ENCODE measurements around the gene LEP.
A peak's percentile ranks its signal among the peaks of the same experiment; 100 is the strongest.
"Not testable (repeated sequence)": the region's sequence is repeated elsewhere in the genome, so short reads cannot be mapped to it uniquely, and the experiment has no call there.

Gene LEP

GRCh38 chr7:128210590-128211570, 30.2 kb upstream of the LEP start:
- DNase-seq, result no peak

- no peak for DNase-seq
These were observed 29.5 kb upstream of the LEP start for GRCh38 chr7:128211626-128212025.

- no peak for DNase-seq
These were observed 26.6 kb upstream of the LEP start for GRCh38 chr7:128214463-128214862.

- DNase-seq, result no peak
These were observed 25.8 kb upstream of the LEP start for GRCh38 chr7:128215281-128215680.

DNA sequence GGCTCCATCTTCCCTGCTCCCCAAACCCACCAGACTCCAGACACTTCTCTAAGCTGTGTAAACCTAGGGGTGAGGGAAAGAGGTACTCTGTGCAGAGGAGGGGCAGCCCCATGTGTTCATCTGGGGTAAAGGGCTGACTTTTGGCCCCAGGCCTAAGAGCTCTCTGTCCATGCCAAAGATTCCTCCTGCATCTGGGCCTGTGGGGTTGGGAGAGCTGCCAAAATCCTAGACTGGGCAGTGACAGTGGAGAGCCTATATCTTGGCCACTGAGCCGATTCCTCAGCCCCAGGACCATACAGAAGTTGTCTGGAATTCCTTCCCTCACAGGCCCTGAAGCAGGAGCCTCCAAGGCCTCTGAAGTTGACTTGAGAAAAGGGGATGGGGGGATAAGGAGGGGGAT, 25.3 kb upstream of the LEP start:
- peak in 1 of 56 donors; percentile 25 for DNase-seq

GRCh38 chr7:128217030-128217805, 23.9 kb upstream of the LEP start:
- no peak for DNase-seq

DNA sequence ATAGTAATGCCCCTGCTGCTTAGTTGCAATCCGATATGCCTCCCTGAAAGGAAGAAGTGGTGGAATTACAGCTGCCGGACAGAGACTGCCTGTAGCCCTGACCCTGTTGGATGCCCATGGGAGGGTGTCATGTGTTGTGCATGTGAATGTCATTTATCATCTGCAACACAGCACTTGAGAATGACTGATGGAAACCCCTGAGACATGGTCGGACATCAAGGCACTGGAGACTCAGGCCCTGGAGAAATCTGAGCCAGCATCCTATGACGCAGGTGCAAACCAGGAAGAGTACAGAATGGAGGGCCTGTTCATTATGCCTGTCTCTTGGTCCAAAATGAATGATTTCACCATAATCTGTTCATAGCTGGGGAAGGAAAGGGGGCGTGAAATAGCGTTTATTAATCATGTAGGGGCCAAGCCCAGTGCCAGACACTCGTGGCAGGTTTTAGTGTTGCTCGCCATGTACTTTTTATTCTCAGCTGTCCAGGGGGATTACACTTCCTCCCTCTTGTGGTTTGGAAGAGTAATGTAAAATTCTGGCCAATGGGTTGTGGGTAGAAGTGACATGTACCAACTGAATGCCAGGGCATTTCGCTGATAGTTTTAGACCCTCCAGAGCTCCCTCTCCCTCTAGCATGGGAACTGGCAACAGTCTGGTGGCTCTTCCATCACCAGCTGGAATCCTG, 23.0 kb upstream of the LEP start:
- no peak for DNase-seq

GRCh38 chr7:128219636-128220035, 21.4 kb upstream of the LEP start:
- no peak for DNase-seq

GRCh38 chr7:128221929-128222403, 19.1 kb upstream of the LEP start:
- DNase-seq, result no peak

DNA sequence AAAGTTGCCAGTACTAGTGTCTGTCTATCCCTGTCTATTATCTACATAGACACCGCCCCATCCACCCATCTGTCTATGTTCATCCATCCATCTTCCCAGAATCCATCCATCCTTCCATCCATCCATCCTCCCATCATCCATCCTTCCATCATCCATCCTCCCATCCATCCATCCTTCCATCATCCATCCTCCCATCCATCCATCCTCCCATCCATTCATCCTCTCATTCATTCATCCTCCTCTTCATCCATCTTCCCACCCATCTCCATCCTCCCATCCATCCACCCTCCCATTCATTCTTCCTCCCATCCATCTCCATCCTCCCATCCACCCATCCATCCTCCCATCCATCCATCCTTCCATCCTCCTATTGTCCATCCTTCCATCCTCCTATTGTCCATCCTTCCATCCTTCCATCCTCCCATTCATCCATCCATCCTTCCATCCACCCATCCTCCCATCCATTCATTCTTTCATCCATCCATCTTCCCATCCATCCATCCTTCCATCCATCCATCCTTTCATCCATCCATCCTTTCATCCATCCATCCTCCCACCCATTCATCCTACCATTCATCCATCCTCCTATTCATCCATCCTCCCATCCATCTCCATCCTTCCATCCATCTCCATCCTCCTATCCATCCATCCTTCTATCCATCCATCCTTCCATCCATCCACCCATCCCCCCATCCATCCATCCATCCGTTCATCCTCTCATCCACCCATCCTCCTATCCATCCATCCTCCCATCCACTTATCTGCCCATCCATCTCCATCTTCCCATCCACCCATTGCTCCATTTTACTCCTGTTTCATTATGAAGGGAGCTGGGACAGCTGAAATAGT, 14.7 kb upstream of the LEP start:
- DNase-seq, result no peak

- DNase-seq, result no peak
These were observed 13.8 kb upstream of the LEP start for GRCh38 chr7:128227271-128227670.

DNA sequence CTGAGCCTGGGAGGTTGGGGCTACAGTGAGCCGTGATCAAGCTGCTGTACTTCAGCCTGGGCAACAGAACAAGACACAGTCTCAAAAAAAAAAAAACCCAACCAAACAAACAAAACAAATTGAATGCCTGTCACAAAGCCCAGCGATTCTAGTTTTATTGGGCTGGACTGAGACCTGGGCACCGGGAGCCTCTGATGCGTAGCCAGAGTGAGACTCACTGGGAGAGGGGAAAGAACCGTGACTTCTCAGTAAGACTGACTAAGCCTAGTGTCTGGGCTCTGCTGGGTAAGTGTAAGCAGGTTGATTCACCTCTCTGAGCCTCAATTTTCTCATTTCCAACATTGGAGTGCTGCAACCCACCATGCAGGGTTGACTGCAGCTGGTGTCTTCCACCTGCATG, 10.1 kb upstream of the LEP start:
- no peak for DNase-seq

GRCh38 chr7:128231677-128232076, 9.4 kb upstream of the LEP start:
- DNase-seq, result no peak

DNA sequence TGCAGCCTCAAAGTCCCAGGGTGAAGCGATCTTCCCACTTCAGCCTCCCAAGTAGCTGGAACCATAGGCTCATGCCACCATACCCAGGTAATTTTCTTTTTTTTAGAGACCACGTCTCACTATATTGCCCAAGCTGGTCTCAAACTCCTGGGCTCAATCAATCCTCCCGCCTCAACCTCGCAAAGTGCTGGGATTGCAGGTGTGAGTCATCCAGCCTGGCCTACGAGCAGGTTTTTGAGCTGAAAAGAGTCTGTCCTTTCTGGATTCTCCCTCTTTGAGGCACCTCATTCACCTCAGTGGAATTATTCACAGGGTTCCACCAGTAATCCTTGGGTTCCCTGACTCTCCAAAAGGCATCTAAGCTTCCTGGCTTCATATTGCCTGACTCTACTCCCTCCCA, 7.6 kb upstream of the LEP start:
- DNase-seq, result no peak

DNA sequence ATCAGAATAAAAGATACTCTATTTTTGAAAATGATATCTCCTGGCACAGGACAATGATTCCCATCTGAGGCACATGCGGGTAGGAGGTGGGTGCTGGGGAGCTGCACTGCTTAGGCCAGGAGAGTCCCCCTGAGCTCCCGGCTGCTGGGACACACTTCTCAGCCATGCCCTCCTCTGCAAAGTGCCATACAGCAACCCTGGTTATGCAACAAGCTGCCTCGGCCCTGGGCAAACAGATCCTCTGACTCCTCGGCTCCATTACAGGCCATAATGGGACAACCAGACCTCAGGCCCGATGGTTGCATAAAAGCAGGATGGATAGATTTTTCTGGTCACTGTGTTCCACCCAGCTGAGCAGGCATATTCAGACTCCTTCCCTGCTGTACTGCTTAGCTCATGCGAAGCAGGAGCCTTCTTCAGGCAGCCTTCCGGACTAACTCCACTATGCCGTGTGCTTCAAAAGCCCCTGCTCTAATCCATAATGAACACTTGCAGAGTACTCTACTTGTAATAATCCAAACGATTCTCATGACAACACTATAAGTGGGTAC, 6.5 kb upstream of the LEP start:
- DNase-seq, result no peak

DNA sequence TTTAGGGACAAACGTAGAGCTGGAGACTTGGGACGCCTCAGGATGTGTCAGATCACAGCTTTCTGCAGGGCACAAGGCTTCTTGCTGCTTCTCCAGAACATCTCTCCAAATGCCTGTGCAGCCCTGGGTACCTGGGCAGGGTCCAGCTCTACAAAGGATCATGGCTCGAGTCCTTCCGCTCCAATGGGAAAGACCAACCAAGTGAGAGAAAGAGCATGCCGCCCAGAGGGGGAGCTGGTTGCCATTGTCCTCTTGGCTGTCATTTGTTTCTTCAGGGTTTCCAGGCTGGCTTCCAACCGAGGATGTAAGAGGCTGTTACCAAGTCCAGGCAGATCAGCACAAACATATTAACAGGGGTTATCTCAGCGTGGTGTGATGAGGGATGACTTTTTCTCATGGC, 5.6 kb upstream of the LEP start:
- peak in 13 of 56 donors; percentile 2 to 53 (median 19) for DNase-seq

DNA sequence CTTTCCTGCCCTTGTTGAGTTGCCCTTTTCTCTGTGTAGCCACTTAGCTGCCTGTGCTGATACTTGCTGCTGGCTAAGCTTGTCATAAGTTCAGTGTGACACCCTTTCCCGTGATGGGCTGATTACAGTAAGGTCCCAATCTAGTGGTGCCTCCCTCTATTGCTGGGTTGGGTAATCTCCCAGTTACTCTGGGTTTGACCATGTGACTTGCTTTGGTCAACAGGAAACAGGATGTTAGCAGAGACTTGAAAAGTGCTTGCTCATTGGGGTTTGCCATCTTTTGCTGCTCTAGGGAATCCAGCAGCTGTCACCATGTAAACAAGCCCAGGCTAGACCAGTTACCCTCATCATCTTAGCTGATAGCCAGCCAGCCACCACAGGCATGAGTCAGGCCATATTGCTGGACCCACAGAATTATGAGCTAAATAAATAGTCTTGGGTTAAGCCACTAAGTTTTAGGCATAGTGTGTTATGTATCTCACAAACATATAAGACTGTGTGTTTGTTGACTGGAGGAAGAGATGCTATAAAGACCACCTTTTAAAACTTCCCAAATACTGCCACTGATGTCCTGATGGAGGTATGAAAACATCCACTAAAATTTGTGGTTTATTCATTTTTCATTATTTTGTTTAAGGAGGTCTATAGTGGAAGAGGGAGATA, 4.0 kb upstream of the LEP start:
- DNase-seq, result no peak

DNA sequence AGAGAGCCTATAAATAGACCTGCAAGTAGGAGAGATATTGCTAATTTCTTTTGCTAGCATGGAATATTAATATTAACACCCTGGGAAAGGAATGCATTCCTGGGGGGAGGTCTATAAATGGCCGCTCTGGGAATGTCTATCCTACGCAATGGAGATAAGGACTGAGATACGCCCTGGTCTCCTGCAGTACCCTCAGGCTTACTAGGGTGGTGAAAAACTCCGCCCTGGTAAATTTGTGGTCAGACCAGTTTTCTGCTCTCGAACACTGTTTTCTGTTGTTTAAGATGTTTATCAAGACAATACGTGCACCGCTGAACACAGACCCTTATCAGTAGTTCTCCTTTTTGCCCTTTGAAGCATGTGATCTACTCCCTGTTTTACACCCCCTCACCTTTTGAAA, 1.9 kb upstream of the LEP start:
- DNase-seq, result not testable (repeated sequence)

DNA sequence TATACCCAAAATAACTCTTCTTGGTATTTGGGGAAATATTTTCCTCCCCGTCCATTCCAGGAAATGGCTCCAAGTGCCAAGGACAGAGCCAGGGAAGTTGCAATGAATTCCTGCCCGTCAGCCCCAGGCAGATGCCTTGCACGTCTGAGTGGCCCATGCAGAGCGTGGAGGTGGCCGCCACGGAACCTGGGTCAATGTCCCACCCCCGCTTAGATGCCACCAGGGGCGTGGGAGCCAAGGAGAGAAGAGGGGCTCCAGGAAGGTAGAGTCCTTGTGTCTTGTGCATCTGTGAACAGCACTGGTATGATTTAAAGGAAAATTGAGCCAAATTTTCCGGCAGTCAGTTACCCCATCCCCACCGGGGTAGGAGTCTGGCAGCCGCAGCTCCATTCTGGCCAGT, 1.6 kb downstream of the LEP start:
- no peak for DNase-seq

- no peak for DNase-seq
These were observed 2.2 kb downstream of the LEP start for GRCh38 chr7:128243273-128243672.

Measured in amygdala (tissue), 56 donors.